Spleen (tissue), 11 donors: ENCODE data around the gene STAT1. TPM values are rescaled to one million over a fixed set of nuclear protein-coding genes. Genes with fewer than 3 reads are reported as not detected.
"Not testable (repeated sequence)": the region's sequence is repeated elsewhere in the genome, so short reads cannot be mapped to it uniquely, and the experiment has no call there.

ENCODE experiments used
- DNase-seq: peaks from one replicate; pipeline ENCODE4 v3.0.0-alpha.2; 2020
- H3K27ac ChIP-seq, 8 donors: fragments of 200-600 bp; sonication (generic) in 7 of 8; 1 replicate in 4 of 8; 2 replicates in 4 of 8; pipeline versions ENCODE4 v1.5.0 to v1.8.0; 2016 to 2021; ENCODE audit warnings: inconsistent platforms in 4 of 8, mild to moderate bottlenecking in 4 of 8, moderate library complexity in 1 of 8
- H3K27me3 ChIP-seq, 7 donors: fragments of 200-600 bp; sonication (generic) in 6 of 7; replicated peaks in 1 of 7; 1 replicate in 4 of 7; 2 replicates in 3 of 7; pipeline versions ENCODE4 v1.5.0 to v1.8.0; 2016 to 2021; ENCODE audit warnings: inconsistent platforms in 3 of 7, mild to moderate bottlenecking in 1 of 7
- H3K36me3 ChIP-seq, 6 donors: fragments of 200-600 bp; sonication (generic) in 5 of 6; 1 replicate in 4 of 6; 2 replicates in 2 of 6; pipeline versions ENCODE4 v1.5.0 to v1.8.0; 2016 to 2021; ENCODE audit warnings: inconsistent platforms in 2 of 6
- H3K4me1 ChIP-seq, 6 donors: fragments of 200-600 bp; sonication (generic) in 5 of 6; 1 replicate in 3 of 6; 2 replicates in 3 of 6; pipeline versions ENCODE4 v1.5.0 to v1.8.0; 2016 to 2021; ENCODE audit warnings: inconsistent platforms in 3 of 6
- H3K4me3 ChIP-seq, 8 donors: fragments of 200-600 bp; sonication (generic) in 7 of 8; 1 replicate in 4 of 8; 2 replicates in 4 of 8; pipeline versions ENCODE4 v1.5.0 to v1.8.0; 2016 to 2021; ENCODE audit warnings: inconsistent platforms in 4 of 8, mild to moderate bottlenecking in 4 of 8, moderate library complexity in 2 of 8
- H3K9me3 ChIP-seq, 8 donors: fragments of 200-600 bp; sonication (generic) in 7 of 8; 1 replicate in 4 of 8; 2 replicates in 4 of 8; pipeline versions ENCODE4 v1.5.0 to v1.8.0; 2016 to 2021; ENCODE audit warnings: inconsistent platforms in 4 of 8
- CTCF ChIP-seq, 11 experiments: fragments of 200-600 bp in 7 of 11; fragments of 450-650 bp in 4 of 11; sonication (generic) in 4 of 11; IDR thresholded peaks in 8 of 11; conservative IDR thresholded peaks in 3 of 11; 1 replicate in 7 of 11; 2 replicates in 4 of 11; pipeline versions ENCODE4 v1.4.0 to v1.8.0; 2016 to 2021; ENCODE audit warnings: antibody characterized with exemption in 11 of 11, inconsistent platforms in 4 of 11, mild to moderate bottlenecking in 1 of 11
- POLR2A ChIP-seq, 3 donors: fragments of 450-650 bp; IDR thresholded peaks; one replicate each; pipeline ENCODE4 v1.5.1; 2017; ENCODE audit warnings: antibody characterized with exemption in 3 of 3, mild to moderate bottlenecking in 1 of 3
- POLR2AphosphoS5 ChIP-seq, 3 donors: sonication (generic); formaldehyde crosslinking; IDR thresholded peaks; one replicate each; pipeline ENCODE4 v1.5.1; 2017; ENCODE audit warnings: antibody characterized with exemption in 3 of 3
- WGBS, 5 donors: extraction: QIAGEN DNeasy Blood & Tissue Kit in 3 of 5; methylation state at CpG; one replicate each; pipeline versions ENCODE4 v1.1.5 to v1.1.7; 2013 to 2018; 5-methylcytosine and 5-hydroxymethylcytosine counted together
- intact Hi-C: fragments of 100-400 bp; cut with DNase I; formaldehyde crosslinking; loops from one replicate; pipeline ENCODE4 v1.15.0; 2023; ENCODE audit warnings: low total_unique reads
- polyA plus RNA-seq, 3 donors: library from polyadenylated mRNA; stranded (reverse); fragments of 200-250 nt; gene quantifications; one replicate each; pipeline ENCODE4 v1.2.1, GENCODE V29; 2013
- total RNA-seq, 7 donors: library from RNA; depleted of rRNA in 3 of 7; stranded (reverse); fragments of >200 nt in 3 of 7; fragmentation: NEBNext Ultra II Directional in 4 of 7; extraction: Animal tissue kit (Norgen Biotek cat#: 25700) in 4 of 7; gene quantifications; one replicate each; pipeline versions ENCODE4 v1.1.0 to v1.2.1, GENCODE V29; 2016 to 2021
- donor health status: healthy with polysubstance abuse.
- donor health status: DM: no; HTN: no; CAD: no; lungs with moderate emphysema.
- donor health status: DM: no; HTN: no; CAD: no.
- donor health status: Bipolar disorder and iron deficiency.
- donor health status: healthy.
- donor health status: DM: no; HTN: no; CAD: no.
- donor health status: DM: yes; HTN: yes; CAD: no.

Gene STAT1
- total and polyA plus RNA-seq, 10 donors: 19.5 to 246 (median 119) TPM

GRCh38 chr2:190964170-190964795 lies 49.7 kb downstream of the STAT1 start:
- intact Hi-C loops: no loop called here
- DNase-seq: peak; percentile 50
- H3K4me1 ChIP-seq: peaks cover 0 to 22% (median 6%) of the 10 kb centered on the region in 6 donors
- no peaks in the 10 kb centered on the region for H3K27me3 ChIP-seq
- no peaks in the 10 kb centered on the region for H3K9me3 ChIP-seq
- peak overlapping the region in 6 of 8 donors; percentile 2 to 50 (median 22) for H3K27ac ChIP-seq
- TF ChIP-seq POLR2AphosphoS5 (IDR thresholded peaks at IDR 0.05) (peak in 2 of 3 donors; percentile 36 to 48), POLR2A (IDR thresholded peaks at IDR 0.05) (no peak)
- no peak overlapping the region for H3K4me3 ChIP-seq
- peaks cover 3 to 100% (median 60%) of the 10 kb centered on the region in 6 donors for H3K36me3 ChIP-seq
- WGBS, 5 donors: 80 to 87% (median 85%) methylated on average over 6 of the region's 6 CpGs

- H3K4me1 ChIP-seq: peaks cover 0 to 21% (median 6%) of the 10 kb centered on the region in 6 donors
- H3K27ac ChIP-seq: no peak overlapping the region
- 90 to 96% (median 92%) methylated on average over 2 of the region's 2 CpGs for WGBS, 5 donors
- H3K4me3 ChIP-seq: no peak overlapping the region
- no peak for TF ChIP-seq POLR2A (IDR thresholded peaks at IDR 0.05)
- TF ChIP-seq CTCF (IDR thresholded peaks at IDR 0.05 in 8 of 11, conservative IDR thresholded peaks at IDR 0.05 in 3 of 11): no peak
- no peak for TF ChIP-seq POLR2AphosphoS5 (IDR thresholded peaks at IDR 0.05)
- no peak for DNase-seq
- intact Hi-C loops: no loop called here
- peaks cover 3 to 88% (median 49%) of the 10 kb centered on the region in 6 donors for H3K36me3 ChIP-seq
- no peaks in the 10 kb centered on the region for H3K27me3 ChIP-seq
- no peaks in the 10 kb centered on the region for H3K9me3 ChIP-seq
Observed at GRCh38 chr2:190963088-190963487, 50.9 kb downstream of the STAT1 start.

- DNase-seq: no peak
- H3K27me3 ChIP-seq: no peaks in the 10 kb centered on the region
- WGBS, 5 donors: 65 to 85% (median 81%) methylated on average over 2 of the region's 2 CpGs
- H3K27ac ChIP-seq: peak overlapping the region in 2 of 8 donors; percentile 1 to 37
- TF ChIP-seq POLR2AphosphoS5 (IDR thresholded peaks at IDR 0.05): no peak
- no peak for TF ChIP-seq POLR2A (IDR thresholded peaks at IDR 0.05)
- no peak for TF ChIP-seq CTCF (IDR thresholded peaks at IDR 0.05 in 8 of 11, conservative IDR thresholded peaks at IDR 0.05 in 3 of 11)
- peaks cover 3 to 77% (median 43%) of the 10 kb centered on the region in 6 donors for H3K36me3 ChIP-seq
- peaks cover 0 to 21% (median 6%) of the 10 kb centered on the region in 6 donors for H3K4me1 ChIP-seq
- intact Hi-C loops: no loop called here
- H3K4me3 ChIP-seq: no peak overlapping the region
- peaks cover 0 to 3% (median 0%) of the 10 kb centered on the region in 8 donors for H3K9me3 ChIP-seq
Observed at GRCh38 chr2:190961918-190962487, 52.0 kb downstream of the STAT1 start.

- intact Hi-C loops, H3K27me3 ChIP-seq, H3K4me3 ChIP-seq, DNase-seq: not testable (repeated sequence)
- H3K36me3 ChIP-seq: peaks cover 3 to 76% (median 40%) of the 10 kb centered on the region in 6 donors
- TF ChIP-seq POLR2AphosphoS5 (IDR thresholded peaks at IDR 0.05): peak in 1 of 3 donors; percentile 20
- WGBS, 5 donors: 94 to 98% (median 97%) methylated on average over 5 of the region's 5 CpGs
- H3K27ac ChIP-seq: peak overlapping the region in 1 of 8 donors; percentile 21
- peaks cover 0 to 12% (median 6%) of the 10 kb centered on the region in 8 donors for H3K9me3 ChIP-seq
- H3K4me1 ChIP-seq: peaks cover 0 to 17% (median 6%) of the 10 kb centered on the region in 6 donors
Observed at GRCh38 chr2:190961117-190961516, 52.9 kb downstream of the STAT1 start.
